Measurements from ENCODE around the gene CBX3.
A peak's percentile ranks its signal among the peaks of the same experiment; 100 is the strongest.
"Not testable (repeated sequence)": the region's sequence is repeated elsewhere in the genome, so short reads cannot be mapped to it uniquely, and the experiment has no call there.

The CBX3 gene

GRCh38 chr7:26201247-26202018 lies at the start of gene CBX3:
CBX3 (plus strand) TSS chr7:26201745; CDS start chr7:26202999, 1,254 bp downstream.
- Histone ChIP-seq H3K27me3 (ENCODE audit: low read depth, low read length) (no peaks in the 10 kb centered on the region), H3K4me3 (ENCODE audit: low read depth in 1 of 2, low read length in 2 of 2) (peak within 1 kb of the TSS; percentile 96 to 98), H3K36me3 (ENCODE audit: control insufficient read depth in 1 of 2, insufficient read depth in 2 of 2, low read length in 2 of 2) (peaks cover 18 to 25% of the 10 kb centered on the region in 2 donors), H3K9me3 (ENCODE audit: control insufficient read depth in 1 of 2, low read length in 2 of 2) (no peaks in the 10 kb centered on the region), H3K4me1 (ENCODE audit: control insufficient read depth in 1 of 2, insufficient read depth in 2 of 2, low read length in 2 of 2) (peaks cover 29 to 35% of the 10 kb centered on the region in 2 donors), H3K27ac (ENCODE audit: low read length) (peak within 1 kb of the TSS; percentile 100)

GRCh38 chr7:26151953-26152781 lies 49.4 kb upstream of the CBX3 start, which contains the start of gene NFE2L3:
NFE2L3 (plus strand) TSS chr7:26152198; CDS start chr7:26152499, 301 bp downstream.
- peak within 1 kb of the TSS; percentile 42 for H3K27ac ChIP-seq (ENCODE audit: low read length)
- peak within 1 kb of the TSS; percentile 63 to 64 for H3K4me3 ChIP-seq (ENCODE audit: low read depth in 1 of 2, low read length in 2 of 2)
- no peaks in the 10 kb centered on the region for H3K9me3 ChIP-seq (ENCODE audit: control insufficient read depth in 1 of 2, low read length in 2 of 2)
- no peaks in the 10 kb centered on the region for H3K27me3 ChIP-seq (ENCODE audit: low read depth, low read length)
- peaks cover 0 to 11% of the 10 kb centered on the region in 2 donors for H3K4me1 ChIP-seq (ENCODE audit: control insufficient read depth in 1 of 2, insufficient read depth in 2 of 2, low read length in 2 of 2)
- no peaks in the 10 kb centered on the region for H3K36me3 ChIP-seq (ENCODE audit: control insufficient read depth in 1 of 2, insufficient read depth in 2 of 2, low read length in 2 of 2)

- not testable (repeated sequence) for H3K27me3 ChIP-seq (ENCODE audit: low read depth, low read length); H3K36me3 ChIP-seq (ENCODE audit: control insufficient read depth in 1 of 2, insufficient read depth in 2 of 2, low read length in 2 of 2); H3K9me3 ChIP-seq (ENCODE audit: control insufficient read depth in 1 of 2, low read length in 2 of 2)
- Histone ChIP-seq H3K27ac (ENCODE audit: low read length) (peak overlapping the region; percentile 42), H3K4me3 (ENCODE audit: low read depth in 1 of 2, low read length in 2 of 2) (peak overlapping the region; percentile 63 to 64), H3K4me1 (ENCODE audit: control insufficient read depth in 1 of 2, insufficient read depth in 2 of 2, low read length in 2 of 2) (peaks cover 0 to 11% of the 10 kb centered on the region in 2 donors)
These were observed 48.7 kb upstream of the CBX3 start for GRCh38 chr7:26152782-26153240.

GRCh38 chr7:26153241-26153822 lies 48.2 kb upstream of the CBX3 start:
- Histone ChIP-seq H3K4me3 (ENCODE audit: low read depth in 1 of 2, low read length in 2 of 2) (peak overlapping the region; percentile 63 to 64), H3K4me1 (ENCODE audit: control insufficient read depth in 1 of 2, insufficient read depth in 2 of 2, low read length in 2 of 2) (peaks cover 0 to 11% of the 10 kb centered on the region in 2 donors), H3K27ac (ENCODE audit: low read length) (peak overlapping the region; percentile 42), H3K36me3 (ENCODE audit: control insufficient read depth in 1 of 2, insufficient read depth in 2 of 2, low read length in 2 of 2) (no peaks in the 10 kb centered on the region), H3K9me3 (ENCODE audit: control insufficient read depth in 1 of 2, low read length in 2 of 2) (no peaks in the 10 kb centered on the region), H3K27me3 (ENCODE audit: low read depth, low read length) (no peaks in the 10 kb centered on the region)

GRCh38 chr7:26153823-26154783 lies 47.4 kb upstream of the CBX3 start:
- H3K9me3 ChIP-seq (ENCODE audit: control insufficient read depth in 1 of 2, low read length in 2 of 2) = no peaks in the 10 kb centered on the region
- peaks cover 0 to 11% of the 10 kb centered on the region in 2 donors for H3K4me1 ChIP-seq (ENCODE audit: control insufficient read depth in 1 of 2, insufficient read depth in 2 of 2, low read length in 2 of 2)
- peak overlapping the region; percentile 42 for H3K27ac ChIP-seq (ENCODE audit: low read length)
- H3K36me3 ChIP-seq (ENCODE audit: control insufficient read depth in 1 of 2, insufficient read depth in 2 of 2, low read length in 2 of 2) = no peaks in the 10 kb centered on the region
- H3K4me3 ChIP-seq (ENCODE audit: low read depth in 1 of 2, low read length in 2 of 2) = peak overlapping the region; percentile 63 to 64
- H3K27me3 ChIP-seq (ENCODE audit: low read depth, low read length) = no peaks in the 10 kb centered on the region

GRCh38 chr7:26155531-26156375 lies 45.8 kb upstream of the CBX3 start:
- Histone ChIP-seq H3K9me3 (ENCODE audit: control insufficient read depth in 1 of 2, low read length in 2 of 2) (no peaks in the 10 kb centered on the region), H3K4me1 (ENCODE audit: control insufficient read depth in 1 of 2, insufficient read depth in 2 of 2, low read length in 2 of 2) (peaks cover 0 to 11% of the 10 kb centered on the region in 2 donors), H3K4me3 (ENCODE audit: low read depth in 1 of 2, low read length in 2 of 2) (no peak overlapping the region), H3K27ac (ENCODE audit: low read length) (no peak overlapping the region), H3K27me3 (ENCODE audit: low read depth, low read length) (no peaks in the 10 kb centered on the region), H3K36me3 (ENCODE audit: control insufficient read depth in 1 of 2, insufficient read depth in 2 of 2, low read length in 2 of 2) (no peaks in the 10 kb centered on the region)

- Histone ChIP-seq H3K4me1 (ENCODE audit: control insufficient read depth in 1 of 2, insufficient read depth in 2 of 2, low read length in 2 of 2) (peaks cover 0 to 7% of the 10 kb centered on the region in 2 donors), H3K4me3 (ENCODE audit: low read depth in 1 of 2, low read length in 2 of 2) (no peak overlapping the region), H3K36me3 (ENCODE audit: control insufficient read depth in 1 of 2, insufficient read depth in 2 of 2, low read length in 2 of 2) (no peaks in the 10 kb centered on the region), H3K27ac (ENCODE audit: low read length) (no peak overlapping the region), H3K27me3 (ENCODE audit: low read depth, low read length) (no peaks in the 10 kb centered on the region), H3K9me3 (ENCODE audit: control insufficient read depth in 1 of 2, low read length in 2 of 2) (no peaks in the 10 kb centered on the region)
These were observed 44.8 kb upstream of the CBX3 start for GRCh38 chr7:26156451-26157420.

GRCh38 chr7:26157520-26158105 lies 43.9 kb upstream of the CBX3 start:
- H3K27ac ChIP-seq (ENCODE audit: low read length) = no peak overlapping the region
- H3K36me3 ChIP-seq (ENCODE audit: control insufficient read depth in 1 of 2, insufficient read depth in 2 of 2, low read length in 2 of 2) = no peaks in the 10 kb centered on the region
- no peaks in the 10 kb centered on the region for H3K9me3 ChIP-seq (ENCODE audit: control insufficient read depth in 1 of 2, low read length in 2 of 2)
- H3K4me3 ChIP-seq (ENCODE audit: low read depth in 1 of 2, low read length in 2 of 2) = no peak overlapping the region
- H3K27me3 ChIP-seq (ENCODE audit: low read depth, low read length) = no peaks in the 10 kb centered on the region
- peaks cover 0 to 2% of the 10 kb centered on the region in 2 donors for H3K4me1 ChIP-seq (ENCODE audit: control insufficient read depth in 1 of 2, insufficient read depth in 2 of 2, low read length in 2 of 2)

GRCh38 chr7:26159243-26159642 lies 42.3 kb upstream of the CBX3 start:
- H3K27me3 ChIP-seq (ENCODE audit: low read depth, low read length) = no peaks in the 10 kb centered on the region
- H3K4me3 ChIP-seq (ENCODE audit: low read depth in 1 of 2, low read length in 2 of 2) = no peak overlapping the region
- no peak overlapping the region for H3K27ac ChIP-seq (ENCODE audit: low read length)
- no peaks in the 10 kb centered on the region for H3K4me1 ChIP-seq (ENCODE audit: control insufficient read depth in 1 of 2, insufficient read depth in 2 of 2, low read length in 2 of 2)
- H3K9me3 ChIP-seq (ENCODE audit: control insufficient read depth in 1 of 2, low read length in 2 of 2) = no peaks in the 10 kb centered on the region
- no peaks in the 10 kb centered on the region for H3K36me3 ChIP-seq (ENCODE audit: control insufficient read depth in 1 of 2, insufficient read depth in 2 of 2, low read length in 2 of 2)
